DMS153 (cell line): Measurements from ENCODE around the gene TRPV6.

ENCODE experiments used
- DNase-seq: peaks from one replicate; lab custom pipeline; 2025; lab: John Stamatoyannopoulos, UW

The TRPV6 gene

DNA sequence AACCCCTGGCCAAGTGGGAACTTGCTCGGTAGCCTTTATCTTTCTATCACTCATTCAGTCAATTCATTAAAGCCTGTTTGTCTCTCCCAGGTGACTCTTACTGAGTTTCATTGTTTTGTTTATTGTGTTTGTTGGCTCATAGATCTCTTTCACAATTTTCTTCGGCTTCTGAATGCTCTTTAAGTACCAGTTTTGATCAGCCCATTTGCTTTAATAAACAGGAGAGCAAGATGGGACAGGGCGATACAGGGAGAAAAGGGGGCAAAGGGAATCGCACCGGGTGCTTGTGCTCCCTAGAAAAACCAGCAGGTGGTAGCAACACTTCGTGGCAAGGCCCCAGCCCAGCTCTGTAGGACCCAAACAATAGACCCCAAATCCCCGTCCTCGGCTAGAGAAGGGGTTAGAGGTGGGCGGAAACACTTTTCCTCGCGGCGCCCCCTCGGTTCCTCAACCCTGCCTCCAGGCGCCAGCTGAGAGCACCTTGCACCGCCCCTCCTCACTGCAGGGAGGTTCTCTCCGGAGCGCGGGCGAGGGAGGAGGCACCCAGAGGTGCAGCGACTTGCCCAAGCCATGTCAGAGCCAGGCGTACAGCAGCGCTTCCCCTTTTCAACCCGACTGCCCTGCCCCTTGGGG lies 31.7 kb downstream of the TRPV6 start:
- no peak for DNase-seq

DNA sequence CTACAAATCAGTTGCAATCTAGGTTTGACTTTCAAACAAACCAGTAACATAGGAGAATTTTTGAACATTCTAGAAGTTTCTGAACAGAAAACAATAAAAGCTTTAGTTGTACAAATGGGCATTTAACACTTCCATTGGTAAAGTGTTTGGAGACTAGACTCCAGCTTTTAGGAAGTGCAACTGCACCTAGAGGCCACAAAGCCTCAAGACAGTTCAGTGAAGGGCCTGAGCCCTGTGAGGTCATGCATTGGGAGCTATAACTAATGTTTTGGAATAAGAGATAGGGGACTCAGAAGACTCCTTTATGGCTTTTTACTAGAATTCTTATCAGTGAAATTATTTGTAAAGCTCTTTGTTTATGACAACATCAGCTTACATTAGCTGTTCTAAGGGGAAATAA lies 33.6 kb downstream of the TRPV6 start:
- DNase-seq: no peak

DNA sequence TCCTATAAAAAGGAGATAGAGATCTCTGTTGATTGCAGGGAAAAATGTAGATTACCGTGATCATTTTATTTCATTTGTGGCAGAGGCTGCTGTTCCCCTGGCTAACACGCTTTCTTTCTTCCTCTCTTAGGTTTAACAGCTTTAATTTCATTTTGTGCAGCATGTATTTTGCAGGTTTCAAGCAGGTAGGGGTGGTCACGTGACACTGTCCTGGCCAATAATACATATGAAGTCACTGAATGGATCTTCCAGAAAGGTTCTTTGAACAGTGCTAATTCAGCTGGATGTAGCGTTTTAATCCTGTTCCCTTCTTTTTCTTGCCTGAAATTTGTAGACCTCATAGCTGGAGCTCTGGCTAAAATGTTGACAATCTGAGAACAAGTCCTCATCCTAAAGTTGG lies 34.3 kb downstream of the TRPV6 start:
- no peak for DNase-seq

DNA sequence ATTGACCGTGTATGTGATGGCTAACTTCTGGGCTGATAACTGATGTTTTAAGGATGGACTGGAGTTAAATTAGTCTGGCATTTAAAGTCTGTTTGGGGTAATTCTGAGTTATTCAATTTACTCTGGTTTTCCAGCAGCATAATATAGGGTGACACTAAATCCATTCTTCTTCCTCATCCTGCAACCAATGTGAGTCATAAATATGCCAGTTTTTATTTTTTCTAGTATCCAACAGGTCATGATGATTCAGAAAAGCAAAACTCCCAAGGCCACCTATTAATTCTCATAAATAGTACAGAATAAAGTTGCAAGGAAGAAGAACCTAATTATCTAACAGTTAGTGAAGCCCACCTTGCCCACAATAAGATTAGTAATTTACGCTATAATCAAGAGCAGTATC lies 38.2 kb downstream of the TRPV6 start:
- DNase-seq: no peak

DNA sequence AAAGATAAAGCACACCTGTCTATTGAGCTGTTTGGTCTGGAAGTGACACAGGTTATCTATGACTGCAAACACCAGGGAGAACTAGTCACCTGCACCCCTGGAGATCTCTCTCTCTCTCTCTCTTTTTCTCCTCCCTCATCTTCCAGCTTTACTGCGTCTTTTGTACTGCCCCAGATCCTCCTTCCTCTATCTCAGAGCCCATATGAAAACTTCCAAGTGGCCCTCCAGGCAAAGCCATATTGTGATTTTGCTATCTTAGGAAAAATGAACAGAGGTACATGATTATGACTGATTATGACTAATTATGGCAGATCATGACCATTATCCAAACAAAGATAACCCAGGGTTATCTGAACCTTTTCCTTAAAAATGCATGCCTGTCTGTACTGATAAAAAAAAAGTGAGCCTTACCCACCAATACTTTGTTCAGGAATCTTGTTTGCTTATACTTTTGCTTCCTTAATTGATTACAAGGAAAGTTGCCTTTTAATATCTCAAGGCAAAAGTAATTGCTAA lies 43.2 kb downstream of the TRPV6 start:
- DNase-seq: no peak

DNA sequence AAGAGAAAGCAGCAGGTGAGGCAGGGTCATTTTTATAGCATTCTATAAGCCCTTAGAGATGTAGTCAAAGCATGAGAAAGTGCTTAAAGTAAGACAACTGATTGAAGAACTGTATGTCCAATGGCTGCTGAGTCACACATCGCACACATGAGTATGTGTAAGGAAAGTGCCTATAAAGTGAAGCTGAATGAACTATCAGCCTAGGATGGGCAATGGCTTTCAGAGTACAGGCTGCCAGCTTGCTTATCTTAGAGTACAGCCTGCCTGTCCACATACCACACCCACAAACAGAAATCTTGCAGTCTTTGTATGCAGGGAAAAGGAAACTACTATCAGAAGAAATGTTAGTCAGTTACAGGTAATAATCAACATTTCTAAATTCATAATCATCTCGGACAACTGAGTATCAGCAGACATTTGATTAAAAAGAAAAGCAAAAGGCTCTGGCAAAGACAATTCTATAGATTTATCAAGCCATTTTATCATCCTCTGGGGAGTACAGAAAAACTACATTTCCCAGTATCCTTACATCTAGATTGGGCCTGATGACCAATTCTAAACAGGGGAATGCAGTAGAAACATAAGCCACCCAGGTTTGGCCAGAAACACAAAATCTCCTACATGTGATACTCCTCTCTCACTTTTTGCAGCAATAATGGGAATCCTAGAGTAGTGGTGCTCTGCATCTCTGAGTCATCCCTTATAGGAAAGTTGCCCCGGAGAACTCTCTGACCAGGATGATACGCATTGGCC lies 46.9 kb downstream of the TRPV6 start:
- DNase-seq: no peak

DNA sequence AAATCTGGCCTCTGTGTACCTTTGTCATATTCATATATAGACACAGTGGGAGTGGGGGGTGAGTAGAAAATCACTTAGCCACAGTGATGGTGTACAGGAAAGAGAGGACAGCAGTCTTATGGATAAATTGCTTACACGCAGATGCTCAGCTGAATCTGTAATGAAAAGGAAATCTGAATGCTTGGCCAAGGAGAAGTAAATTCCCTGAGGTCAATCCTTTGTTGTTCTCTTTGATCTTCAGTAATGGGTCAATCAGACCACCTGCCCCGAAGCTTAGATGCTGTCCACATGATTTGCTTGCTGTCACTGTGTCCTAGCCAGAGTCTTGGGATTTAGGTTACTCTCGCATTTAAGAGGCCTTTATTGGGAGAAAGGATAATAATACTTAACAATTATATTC lies 49.1 kb downstream of the TRPV6 start:
- no peak for DNase-seq

DNA sequence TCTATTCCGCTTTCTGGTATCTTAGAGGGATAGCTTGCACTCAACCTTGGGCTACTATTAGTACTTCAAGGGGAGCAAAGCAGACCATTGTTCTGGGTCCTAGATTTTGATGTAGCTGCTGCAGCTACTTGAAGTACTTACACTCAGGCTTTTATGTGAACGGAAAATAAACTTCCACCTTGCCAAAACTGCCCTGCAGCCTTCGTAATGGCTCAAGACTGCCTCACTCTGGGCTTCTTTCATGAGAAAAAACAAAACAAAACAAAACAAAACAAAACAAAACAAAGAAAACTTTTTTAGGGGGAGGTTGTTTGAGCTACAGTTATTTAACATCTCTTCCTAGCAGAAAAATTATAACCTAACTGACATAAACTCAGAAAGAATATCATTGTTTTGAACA lies 50.1 kb downstream of the TRPV6 start:
- no peak for DNase-seq

DNA sequence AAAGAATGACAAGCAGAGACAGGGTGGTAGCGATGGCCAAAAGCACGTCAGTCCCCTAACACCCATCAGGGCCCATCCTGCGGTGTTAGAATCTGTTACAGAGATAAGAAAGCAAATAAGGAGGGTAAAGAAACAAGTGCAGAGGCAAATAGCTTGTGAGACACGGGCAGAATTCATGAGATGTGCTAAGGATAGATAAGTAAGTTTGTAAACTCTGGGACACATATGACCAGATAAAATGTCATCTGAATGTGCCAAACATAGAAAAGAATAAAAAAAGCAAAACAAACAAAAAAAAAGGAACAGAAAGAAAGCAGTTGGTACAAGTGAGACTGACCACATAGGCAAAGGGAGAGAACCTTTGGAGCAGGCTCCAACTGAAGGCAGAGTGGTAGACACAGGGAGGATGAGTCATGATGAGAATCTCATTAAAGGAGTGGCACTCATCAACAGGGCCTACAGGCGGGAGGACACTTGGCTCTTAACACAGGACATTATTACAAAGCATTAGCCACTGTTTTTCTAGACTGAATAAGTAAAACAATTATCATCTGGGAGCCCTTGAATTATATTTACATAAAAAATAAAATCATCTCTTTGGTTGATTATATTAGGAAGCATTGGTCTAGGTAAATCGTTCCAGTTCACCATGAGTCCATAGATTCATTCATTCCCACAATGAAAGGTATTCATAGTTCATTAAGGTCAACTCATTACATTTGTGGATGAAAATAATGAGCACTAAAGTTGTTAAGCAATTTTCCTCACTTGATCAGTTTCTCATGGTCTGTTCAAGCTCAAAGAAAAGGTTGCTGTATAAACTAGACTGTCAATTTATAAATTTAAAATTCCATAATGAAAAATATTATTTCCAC lies 52.1 kb downstream of the TRPV6 start:
- no peak for DNase-seq

DNA sequence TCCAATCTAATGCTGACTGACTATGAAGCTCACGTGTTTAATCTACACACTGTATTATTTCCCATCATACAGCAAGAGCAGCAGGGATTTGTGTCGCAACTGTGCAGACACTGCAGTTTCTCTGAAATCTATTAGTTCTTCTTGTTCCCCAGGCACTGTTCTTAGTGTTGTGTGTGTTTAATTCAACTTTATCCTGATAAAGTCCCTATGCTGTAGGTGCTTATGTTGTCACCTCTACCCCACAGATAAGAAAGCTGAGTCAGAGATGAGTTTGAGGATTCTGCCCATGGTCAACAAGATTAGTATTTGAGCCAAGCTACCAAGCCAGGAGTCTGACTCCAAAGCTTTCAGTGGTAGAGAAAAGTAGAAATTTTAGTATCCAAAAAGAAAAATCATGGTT lies 53.1 kb downstream of the TRPV6 start:
- no peak for DNase-seq

DNA sequence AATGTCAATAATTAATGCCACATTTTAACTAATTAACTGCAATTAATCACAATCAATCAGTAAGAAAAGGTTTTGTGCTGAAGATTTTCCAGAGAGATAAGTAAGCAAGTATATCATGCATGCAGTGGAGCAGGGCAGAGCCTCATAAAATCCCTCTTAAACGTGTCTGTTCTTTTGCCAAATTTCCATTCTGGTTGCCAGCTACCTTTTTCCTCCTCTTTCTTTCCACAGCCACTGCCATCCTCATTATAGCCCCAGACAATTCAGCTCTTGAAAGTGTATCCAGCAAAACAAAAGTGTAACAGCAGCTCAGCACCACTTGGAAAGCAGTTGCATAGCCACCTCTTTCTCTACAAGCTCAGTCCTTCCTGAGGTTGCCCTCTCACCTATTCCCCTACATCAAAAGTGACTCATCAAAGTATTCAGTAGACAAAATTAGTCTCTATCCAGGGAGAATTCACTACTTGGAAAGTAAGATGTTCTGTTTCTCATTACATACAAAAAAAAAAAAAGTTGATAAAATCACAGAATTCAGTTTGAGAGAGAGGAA lies 57.5 kb downstream of the TRPV6 start:
- no peak for DNase-seq

DNA sequence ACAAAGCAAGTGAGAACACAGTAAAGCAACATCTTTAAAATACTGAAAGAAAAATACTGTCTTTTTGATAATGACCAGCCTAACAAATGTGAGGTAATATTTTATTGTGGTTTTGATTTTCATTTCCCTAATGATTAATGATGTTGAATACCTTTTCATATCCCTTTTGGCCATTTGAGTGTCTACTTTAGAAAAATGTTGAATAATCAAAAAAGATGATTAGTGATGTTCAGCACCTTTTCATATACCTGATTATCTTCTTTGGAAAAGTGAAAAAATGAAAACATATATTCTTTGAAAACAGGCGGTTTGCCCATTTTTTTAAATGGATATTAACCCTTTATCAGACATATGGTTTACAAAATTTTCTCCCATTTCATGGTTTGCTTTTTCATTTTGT lies 62.8 kb downstream of the TRPV6 start:
- no peak for DNase-seq
